ENCODE data around the gene WFIKKN1. TPM values are rescaled to one million over a fixed set of nuclear protein-coding genes. Genes with fewer than 3 reads are reported as not detected.

WFIKKN1 gene
- total and polyA plus RNA-seq, 2 experiments from 2014 or later: 79.6 to 125 TPM

DNA sequence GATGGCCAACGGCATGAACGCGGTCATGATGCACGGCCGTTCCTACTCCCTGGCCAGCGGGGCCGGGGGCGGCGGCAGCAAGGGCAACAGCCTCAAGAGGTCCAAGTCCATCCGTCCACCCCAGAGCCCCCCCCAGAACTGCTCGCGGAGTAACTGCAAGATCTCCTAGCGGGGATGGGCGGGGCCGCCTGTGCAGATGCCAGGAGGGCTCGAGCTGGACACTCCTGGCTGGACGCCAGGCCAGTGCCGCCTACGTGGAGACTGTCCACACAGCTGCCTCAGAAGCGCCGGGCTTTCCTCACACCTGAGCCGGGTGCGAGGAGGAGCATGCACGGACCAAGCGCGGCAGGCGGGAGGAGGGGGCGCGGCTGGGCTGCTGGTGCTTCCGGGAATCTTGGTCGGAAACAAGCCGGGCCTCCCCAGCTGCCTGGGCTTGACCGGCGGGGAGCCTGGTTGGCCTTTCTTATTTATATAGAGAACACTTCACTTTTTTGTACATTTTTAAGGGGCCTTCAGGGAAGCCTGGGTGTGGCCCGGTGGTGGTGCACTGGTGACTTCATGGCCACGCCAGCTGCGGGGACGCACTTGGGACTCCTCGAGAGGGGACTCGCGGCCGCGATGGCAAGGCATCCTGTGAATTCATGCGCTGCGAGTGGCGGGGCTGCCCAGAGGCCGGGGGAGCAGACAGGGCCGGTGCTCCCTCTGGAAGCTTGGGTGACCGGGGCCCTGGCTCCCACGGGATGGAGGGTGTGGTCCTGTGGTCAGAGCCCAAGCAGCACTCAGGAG is 3.1 kb upstream of the WFIKKN1 start:
- Histone ChIP-seq H3K9me3 (ENCODE audit: low read depth) (no peaks in the 10 kb centered on the region), H3K4me1 (ENCODE audit: low read depth) (peaks cover 31% of the 10 kb centered on the region), H3K27me3 (no peaks in the 10 kb centered on the region), H3K4me3 (no peak overlapping the region), H3K27ac (no peak overlapping the region), H3K36me3 (peaks cover 3% of the 10 kb centered on the region)
- DNase-seq (ENCODE audit: low read depth in 1 of 2, low spot score in 1 of 2): no peak
- TF ChIP-seq, protein P1, sequence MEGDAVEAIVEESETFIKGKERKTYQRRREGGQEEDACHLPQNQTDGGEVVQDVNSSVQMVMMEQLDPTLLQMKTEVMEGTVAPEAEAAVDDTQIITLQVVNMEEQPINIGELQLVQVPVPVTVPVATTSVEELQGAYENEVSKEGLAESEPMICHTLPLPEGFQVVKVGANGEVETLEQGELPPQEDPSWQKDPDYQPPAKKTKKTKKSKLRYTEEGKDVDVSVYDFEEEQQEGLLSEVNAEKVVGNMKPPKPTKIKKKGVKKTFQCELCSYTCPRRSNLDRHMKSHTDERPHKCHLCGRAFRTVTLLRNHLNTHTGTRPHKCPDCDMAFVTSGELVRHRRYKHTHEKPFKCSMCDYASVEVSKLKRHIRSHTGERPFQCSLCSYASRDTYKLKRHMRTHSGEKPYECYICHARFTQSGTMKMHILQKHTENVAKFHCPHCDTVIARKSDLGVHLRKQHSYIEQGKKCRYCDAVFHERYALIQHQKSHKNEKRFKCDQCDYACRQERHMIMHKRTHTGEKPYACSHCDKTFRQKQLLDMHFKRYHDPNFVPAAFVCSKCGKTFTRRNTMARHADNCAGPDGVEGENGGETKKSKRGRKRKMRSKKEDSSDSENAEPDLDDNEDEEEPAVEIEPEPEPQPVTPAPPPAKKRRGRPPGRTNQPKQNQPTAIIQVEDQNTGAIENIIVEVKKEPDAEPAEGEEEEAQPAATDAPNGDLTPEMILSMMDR (IDR thresholded peaks at IDR 0.05; ENCODE audit: low read depth, low read length): no peak

DNA sequence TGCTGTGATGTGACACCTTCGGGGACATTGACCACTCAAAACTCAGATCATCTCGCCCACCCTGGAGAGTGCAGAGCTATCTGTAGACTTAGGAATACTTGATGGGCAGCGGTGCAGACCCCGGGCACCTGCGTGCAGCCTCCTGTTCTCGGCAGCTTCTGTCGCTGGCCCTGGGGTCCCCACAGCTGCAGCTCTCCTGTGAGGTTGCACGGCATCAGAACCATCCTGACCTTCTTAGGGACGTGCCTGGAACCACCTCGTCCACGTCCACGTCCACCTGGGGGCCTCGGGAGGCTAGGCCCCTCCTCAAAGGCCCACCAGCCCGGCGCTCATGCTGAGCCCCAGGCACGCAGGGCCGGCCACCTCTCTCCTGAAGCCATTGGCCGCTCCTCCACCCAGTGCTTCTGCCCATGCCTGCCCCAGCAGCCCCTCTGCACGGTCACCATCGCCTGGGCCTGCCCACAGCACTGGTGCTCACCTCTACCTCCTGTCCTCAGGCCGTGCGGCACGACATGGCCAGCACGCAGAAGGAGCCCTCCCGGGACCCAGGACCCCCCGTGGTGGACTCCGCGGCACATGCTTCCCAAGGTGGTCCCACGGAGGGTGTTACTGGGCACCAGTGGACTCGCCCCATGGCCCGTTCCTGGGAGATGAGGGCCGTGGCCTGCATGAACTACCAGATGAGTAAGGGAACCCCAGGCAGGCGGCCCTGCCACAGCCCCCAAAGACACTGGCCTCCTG is 2.3 kb upstream of the WFIKKN1 start:
- Histone ChIP-seq H3K9me3 (ENCODE audit: low read depth) (no peaks in the 10 kb centered on the region), H3K4me3 (no peak overlapping the region), H3K27me3 (no peaks in the 10 kb centered on the region), H3K27ac (peak overlapping the region; percentile 95), H3K4me1 (ENCODE audit: low read depth) (peaks cover 31% of the 10 kb centered on the region), H3K36me3 (peaks cover 7% of the 10 kb centered on the region)
- no peak for DNase-seq (ENCODE audit: low read depth in 1 of 2, low spot score in 1 of 2)
- TF ChIP-seq, protein P1 (IDR thresholded peaks at IDR 0.05; ENCODE audit: low read depth, low read length): no peak

DNA sequence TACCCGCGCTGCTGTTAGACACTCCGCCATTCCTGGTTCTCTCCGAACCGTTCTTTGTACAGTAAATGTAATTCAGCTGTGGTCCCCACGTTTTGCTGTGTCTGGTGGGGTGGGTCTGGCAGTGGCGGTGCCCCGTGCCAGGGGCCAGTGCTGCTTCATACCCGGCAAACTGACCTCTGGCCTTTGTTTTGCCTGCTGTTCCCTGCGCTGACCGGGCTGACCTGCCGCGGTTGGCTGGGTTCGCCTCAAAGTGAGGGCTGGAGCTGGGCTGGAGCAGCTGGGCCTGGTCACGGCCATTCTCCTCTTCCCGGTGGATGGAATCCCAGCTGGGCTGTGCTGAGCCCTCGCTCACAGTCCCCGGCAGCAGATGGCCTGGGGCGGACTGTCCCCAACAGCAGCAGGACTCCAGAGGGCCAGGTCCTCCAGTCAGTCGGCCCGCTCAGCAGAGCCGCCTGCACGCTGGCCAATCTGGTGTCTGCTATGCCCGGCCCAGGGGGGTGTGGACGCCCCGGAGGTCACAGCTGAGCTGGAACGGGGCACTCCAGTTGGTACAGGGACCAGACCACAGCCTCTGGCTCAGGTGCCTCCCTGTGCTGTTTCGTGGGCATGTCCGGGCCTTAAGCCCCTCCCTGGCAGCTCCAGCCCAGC is 1.5 kb upstream of the WFIKKN1 start:
- H3K4me3 ChIP-seq: no peak overlapping the region
- TF ChIP-seq, protein P1 (IDR thresholded peaks at IDR 0.05; ENCODE audit: low read depth, low read length): no peak
- H3K9me3 ChIP-seq (ENCODE audit: low read depth): no peaks in the 10 kb centered on the region
- peak in 1 of 2 donors; percentile 71 for DNase-seq (ENCODE audit: low read depth in 1 of 2, low spot score in 1 of 2)
- H3K36me3 ChIP-seq: peaks cover 12% of the 10 kb centered on the region
- H3K27me3 ChIP-seq: no peaks in the 10 kb centered on the region
- H3K27ac ChIP-seq: peak overlapping the region; percentile 95
- H3K4me1 ChIP-seq (ENCODE audit: low read depth): peaks cover 24% of the 10 kb centered on the region

DNA sequence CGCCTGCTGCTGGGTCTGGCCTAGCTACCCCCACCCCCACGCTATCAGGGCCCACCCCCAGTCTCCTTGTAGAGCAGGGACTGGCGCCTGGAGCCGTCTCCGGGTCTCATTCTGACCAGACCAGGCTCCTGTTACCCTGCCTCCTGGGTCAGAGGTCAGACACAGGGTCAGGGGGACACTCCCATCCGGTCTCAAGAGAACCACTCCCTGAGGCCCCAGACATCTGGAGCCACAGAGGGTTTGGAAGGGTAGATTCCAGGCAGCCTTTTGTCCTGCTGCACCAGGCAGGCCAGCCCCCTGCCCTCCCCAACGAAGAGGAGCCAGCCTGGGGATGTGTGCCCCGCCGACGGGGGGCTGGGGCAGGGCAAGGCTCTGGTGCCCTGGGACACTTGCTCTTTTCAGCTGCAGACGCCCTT is 944 bp upstream of the WFIKKN1 start:
- TF ChIP-seq, protein P1 (IDR thresholded peaks at IDR 0.05; ENCODE audit: low read depth, low read length): no peak
- Histone ChIP-seq H3K4me1 (ENCODE audit: low read depth) (peaks cover 23% of the 10 kb centered on the region), H3K27ac (peak overlapping the region; percentile 95), H3K4me3 (no peak overlapping the region), H3K9me3 (ENCODE audit: low read depth) (no peaks in the 10 kb centered on the region), H3K36me3 (peaks cover 12% of the 10 kb centered on the region), H3K27me3 (no peaks in the 10 kb centered on the region)
- no peak for DNase-seq (ENCODE audit: low read depth in 1 of 2, low spot score in 1 of 2)

DNA sequence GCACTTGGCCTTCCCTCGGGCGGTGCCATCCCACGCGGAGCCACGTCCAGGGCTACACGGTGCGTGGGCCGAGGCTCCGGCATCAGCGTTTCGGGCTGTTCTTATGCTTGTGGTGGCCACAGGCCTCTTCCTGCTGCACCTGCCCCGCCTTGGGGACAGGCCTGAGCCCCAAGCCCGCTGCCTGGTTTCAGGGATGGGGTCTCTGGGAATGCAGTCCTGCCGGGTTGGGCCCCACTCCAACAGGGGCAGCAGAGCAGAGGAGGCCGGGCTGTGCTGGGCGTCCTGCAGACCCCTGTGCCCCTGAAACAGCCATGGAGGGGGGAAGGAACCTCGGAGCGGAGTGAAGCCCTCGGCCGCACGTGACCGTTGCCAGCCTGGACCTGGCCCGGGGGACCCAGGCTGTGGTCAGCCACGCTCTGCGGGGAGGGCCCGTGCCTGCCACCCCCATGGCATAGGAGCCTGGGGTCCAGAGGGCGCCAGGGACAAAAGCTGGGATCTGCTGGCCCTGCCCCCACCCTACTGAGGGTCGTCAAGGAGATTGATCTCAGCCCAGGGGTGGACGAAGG is 453 bp upstream of the WFIKKN1 start:
- Histone ChIP-seq H3K9me3 (ENCODE audit: low read depth) (no peaks in the 10 kb centered on the region), H3K4me1 (ENCODE audit: low read depth) (peaks cover 23% of the 10 kb centered on the region), H3K27ac (peak overlapping the region; percentile 95), H3K4me3 (peak overlapping the region; percentile 37), H3K36me3 (peaks cover 12% of the 10 kb centered on the region), H3K27me3 (no peaks in the 10 kb centered on the region)
- TF ChIP-seq, protein P1 (IDR thresholded peaks at IDR 0.05; ENCODE audit: low read depth, low read length): no peak
- no peak for DNase-seq (ENCODE audit: low read depth in 1 of 2, low spot score in 1 of 2)
